Activated T-helper 1 cell treated with Interleukin-2 at 50 U/mL for 16 hours (primary cell): ENCODE measurements around the gene AWAT1.
"Not testable (repeated sequence)": the region's sequence is repeated elsewhere in the genome, so short reads cannot be mapped to it uniquely, and the experiment has no call there.

Source experiments
- DNase-seq: peaks from one replicate; pipeline ENCODE4 v3.0.0-alpha.2; 2020; ENCODE audit warnings: low read depth

AWAT1 gene

DNA sequence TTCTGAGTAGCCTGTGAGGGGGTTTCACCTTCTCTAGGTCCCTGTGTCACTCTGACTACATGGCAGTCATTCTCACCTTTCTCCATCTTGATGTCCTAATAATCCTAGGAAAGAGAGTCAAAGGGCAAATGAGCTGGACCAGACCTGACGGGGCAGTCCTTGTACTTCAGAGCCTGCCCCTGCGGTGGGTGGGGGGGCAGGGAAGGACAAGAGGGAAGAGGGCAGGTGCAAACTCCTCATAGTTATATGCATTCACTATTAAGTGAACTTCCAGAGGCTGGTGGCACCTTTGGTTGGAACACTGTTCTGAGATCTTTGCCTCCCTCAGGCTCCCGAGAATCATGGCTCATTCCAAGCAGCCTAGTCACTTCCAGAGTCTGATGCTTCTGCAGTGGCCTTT is at the start of gene AWAT1:
Gene AWAT1, plus strand, starts transcription at position 301 of the 400 bp plus-strand sequence. Its CDS starts 41 bp downstream, at position 342.
- no peak for DNase-seq

- DNase-seq: no peak
These were observed 44.2 kb upstream of the AWAT1 start for GRCh38 chrX:70190225-70190624.

- DNase-seq: peak; percentile 29
These were observed 37.3 kb upstream of the AWAT1 start for GRCh38 chrX:70196961-70197720.

DNA sequence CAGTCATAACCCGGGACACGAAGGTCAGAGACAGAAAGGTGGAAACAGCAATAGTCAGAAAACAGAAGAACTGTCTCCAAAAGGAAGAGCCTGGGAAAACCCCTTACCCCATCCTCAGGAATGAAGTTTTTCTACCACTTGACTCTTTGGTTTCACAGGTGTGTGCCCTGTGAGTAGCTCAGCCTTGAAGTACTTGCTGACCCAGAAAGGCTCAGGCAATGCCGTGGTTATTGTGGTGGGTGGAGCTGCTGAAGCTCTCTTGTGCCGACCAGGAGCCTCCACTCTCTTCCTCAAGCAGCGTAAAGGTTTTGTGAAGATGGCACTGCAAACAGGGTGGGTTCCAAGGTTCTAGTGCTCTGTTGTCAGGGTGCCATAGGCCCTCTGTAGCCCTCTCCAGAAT is 32.7 kb upstream of the AWAT1 start:
- no peak for DNase-seq

GRCh38 chrX:70208479-70208878 is 26.0 kb upstream of the AWAT1 start:
- no peak for DNase-seq

GRCh38 chrX:70209570-70209969 is 24.9 kb upstream of the AWAT1 start:
- DNase-seq: not testable (repeated sequence)

GRCh38 chrX:70219938-70220764 is 14.3 kb upstream of the AWAT1 start:
- no peak for DNase-seq

- no peak for DNase-seq
These were observed 8.4 kb upstream of the AWAT1 start for GRCh38 chrX:70226048-70226447.

DNA sequence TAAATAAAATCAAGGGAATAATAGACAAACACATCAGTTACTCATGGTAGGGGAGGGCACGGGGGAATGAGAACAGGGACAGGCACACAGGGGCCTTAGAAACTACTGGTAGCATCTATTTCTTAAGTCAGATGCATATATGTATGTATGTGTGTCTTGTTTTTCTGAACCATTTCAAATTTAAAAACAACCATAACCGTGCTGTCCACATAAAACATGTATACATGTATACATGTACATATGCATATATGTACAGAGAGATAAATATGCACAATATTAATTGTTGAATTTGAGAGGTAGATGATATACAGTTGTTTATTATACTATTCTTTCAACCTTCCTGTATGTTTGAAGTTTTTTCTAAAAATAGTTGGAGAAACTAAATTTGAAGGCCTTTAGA is 7.8 kb upstream of the AWAT1 start:
- DNase-seq: no peak

DNA sequence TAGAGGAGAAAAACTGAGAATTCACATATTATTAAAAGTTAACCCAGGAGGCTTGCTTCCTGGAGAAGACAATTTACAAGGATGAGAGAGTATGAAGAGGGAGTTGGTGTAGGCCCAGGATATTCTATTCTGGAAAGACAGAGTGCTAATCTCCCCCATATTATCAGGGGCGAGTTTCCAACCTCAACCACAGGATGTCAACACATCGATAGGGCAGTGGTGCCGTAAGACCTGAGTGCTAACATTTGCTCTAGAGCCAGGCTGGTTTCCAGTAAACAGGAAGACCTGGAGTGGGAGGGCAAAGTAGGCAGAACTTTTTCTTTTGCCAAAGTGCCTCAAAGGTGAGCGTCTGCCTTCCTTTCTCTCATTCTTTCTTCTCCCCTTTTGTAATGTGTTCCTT is 2.8 kb upstream of the AWAT1 start:
- DNase-seq: no peak

- no peak for DNase-seq
These were observed 6.3 kb downstream of the AWAT1 start for GRCh38 chrX:70240751-70241150.

GRCh38 chrX:70241501-70241900 is 7.0 kb downstream of the AWAT1 start:
- DNase-seq: no peak

DNA sequence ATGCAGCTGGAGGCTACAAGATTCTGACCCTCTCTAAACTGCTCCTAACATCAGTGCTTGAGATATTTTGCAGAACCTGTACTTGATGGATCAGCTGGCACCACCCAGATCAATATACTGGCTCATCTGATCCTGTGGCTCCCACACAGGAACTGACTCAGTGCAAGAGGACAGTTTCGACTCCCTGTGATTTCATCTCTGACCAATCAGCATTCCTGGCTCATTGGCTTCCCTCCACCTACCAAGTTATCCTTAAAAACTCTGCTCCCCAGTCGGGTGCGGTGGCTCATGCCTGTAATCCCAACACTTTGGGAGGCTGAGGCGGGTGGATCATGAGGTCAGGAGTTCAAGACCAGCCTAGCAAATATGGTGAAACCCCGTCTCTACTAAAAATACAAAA is 9.1 kb downstream of the AWAT1 start:
- not testable (repeated sequence) for DNase-seq

DNA sequence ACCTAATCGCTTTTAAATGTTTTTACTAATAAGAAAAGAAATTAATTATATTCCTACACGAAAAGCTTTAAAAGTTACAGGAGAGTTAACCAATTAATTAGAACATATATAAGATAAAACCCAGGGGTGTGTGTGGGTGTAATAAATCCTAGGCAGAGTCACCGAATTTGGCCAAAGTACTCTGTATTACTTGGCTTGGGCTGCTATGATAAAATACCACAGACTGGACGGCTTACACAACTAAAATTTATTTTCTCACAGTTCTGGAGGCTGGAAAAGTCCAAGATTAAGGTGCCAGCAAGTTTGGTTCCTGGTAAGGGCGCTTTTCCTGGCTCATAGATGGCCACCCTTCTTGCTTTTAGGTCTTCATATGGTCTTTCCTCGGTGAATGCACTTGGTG is 10.4 kb downstream of the AWAT1 start:
- DNase-seq: no peak

DNA sequence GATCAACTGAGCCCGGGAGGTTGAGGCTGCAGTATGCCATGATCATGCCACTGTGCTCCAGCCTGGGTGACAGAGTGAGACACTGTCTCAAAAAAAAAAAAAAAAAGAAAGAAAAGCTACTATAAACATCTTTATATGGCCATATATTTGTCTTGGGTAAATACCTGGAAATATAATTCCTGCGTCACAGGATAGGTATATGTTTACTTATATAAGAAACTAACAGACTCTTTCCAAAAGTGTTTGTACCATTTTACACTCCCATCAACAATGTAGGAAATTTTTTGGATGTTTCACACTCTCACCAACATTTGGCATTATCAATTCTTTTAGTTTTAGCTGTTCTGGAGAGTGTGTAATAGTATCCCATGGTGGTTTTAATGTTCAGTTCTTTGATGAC is 12.8 kb downstream of the AWAT1 start:
- no peak for DNase-seq

- no peak for DNase-seq
These were observed 18.0 kb downstream of the AWAT1 start for GRCh38 chrX:70252491-70252890.

- no peak for DNase-seq
These were observed 19.1 kb downstream of the AWAT1 start for GRCh38 chrX:70253377-70254062.

DNA sequence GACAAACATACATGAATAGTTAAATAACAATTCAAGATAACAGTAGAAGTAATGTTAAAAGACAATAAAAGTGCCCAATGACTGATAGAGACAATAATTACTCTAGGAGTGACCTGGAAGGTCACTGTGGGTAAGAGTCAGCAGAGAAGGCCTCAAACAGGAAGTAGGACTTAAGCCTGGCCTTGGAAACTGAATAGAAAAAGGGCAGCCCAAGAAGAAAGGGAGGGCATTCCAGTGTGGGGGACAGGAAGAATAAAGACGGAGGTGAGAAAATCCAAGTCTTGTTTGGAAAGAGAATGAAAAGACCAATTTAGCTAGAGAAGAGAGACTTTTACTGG is 19.6 kb downstream of the AWAT1 start:
- DNase-seq: no peak

DNA sequence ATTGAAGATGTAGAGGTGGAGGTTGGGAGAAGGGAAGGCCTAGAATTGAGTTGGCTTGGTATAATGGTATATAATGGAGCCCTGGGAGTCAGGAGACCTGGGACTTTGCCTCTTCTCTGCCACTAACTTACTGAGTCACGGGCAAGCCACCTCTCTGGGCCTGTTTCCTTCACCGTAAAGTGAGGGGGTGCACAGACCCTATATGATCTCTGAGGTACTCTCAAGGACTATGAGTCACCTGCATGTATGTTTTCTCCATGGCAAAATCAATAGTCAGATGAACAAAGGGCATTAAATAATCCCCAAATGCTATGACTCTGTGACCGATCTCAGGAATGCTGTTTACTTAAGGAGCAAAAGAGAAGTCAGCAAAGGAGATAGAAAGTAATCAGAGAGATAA is 20.5 kb downstream of the AWAT1 start:
- no peak for DNase-seq

DNA sequence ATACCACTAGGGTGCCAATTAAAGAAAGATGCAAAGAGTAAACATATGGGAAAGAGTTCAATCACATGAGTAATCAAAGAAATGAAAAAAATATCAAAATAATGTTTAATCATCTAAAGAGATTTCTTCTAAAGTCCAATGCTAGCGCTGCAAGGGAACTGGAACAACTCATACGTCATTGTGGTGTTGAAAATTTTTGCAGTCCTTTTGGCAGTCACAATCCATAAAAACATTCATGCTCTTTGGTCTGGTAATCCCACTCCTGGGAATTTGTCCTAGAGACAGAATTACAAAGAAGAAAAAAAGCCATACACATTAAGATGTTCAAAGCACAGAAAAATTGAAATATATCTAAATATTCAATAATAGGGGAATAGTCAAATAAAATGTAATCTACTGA is 21.0 kb downstream of the AWAT1 start:
- no peak for DNase-seq

GRCh38 chrX:70257423-70258288 is 23.2 kb downstream of the AWAT1 start:
- DNase-seq: no peak

DNA sequence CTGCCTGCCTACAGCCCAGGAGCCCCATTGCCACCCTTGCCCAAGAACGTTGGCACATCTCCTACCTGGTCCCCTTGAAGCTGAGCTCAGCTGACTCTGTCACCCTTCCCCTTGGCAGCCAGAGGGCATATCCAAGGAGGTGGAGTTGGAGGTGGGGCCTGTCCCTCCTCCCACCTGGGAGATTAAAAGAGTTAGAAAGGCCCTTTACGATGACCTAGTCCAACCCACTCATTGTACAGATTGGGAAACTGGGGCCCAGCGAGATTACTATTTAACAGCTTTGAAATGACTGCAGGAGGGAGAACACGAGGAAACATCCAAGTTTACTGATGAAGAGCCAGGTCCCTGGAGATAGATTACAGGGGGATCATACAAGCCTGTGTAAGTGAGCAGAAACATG is 25.6 kb downstream of the AWAT1 start, which contains the start of gene P2RY4:
Gene P2RY4, minus strand, starts transcription at position 101 of the 400 bp plus-strand sequence. CDS start 580 bp downstream, outside the sequence.
- DNase-seq: no peak
